GM21529 (cell line): ENCODE measurements around the gene SARDH.
"Not testable (repeated sequence)": the region's sequence is repeated elsewhere in the genome, so short reads cannot be mapped to it uniquely, and the experiment has no call there.

Experiments
- ATAC-seq: cut with Tn5 transposase; IDR thresholded peaks from one replicate; pipeline ENCODE4 v1.9.1; 2021; ENCODE audit not compliant: unreplicated experiment

Gene SARDH

DNA sequence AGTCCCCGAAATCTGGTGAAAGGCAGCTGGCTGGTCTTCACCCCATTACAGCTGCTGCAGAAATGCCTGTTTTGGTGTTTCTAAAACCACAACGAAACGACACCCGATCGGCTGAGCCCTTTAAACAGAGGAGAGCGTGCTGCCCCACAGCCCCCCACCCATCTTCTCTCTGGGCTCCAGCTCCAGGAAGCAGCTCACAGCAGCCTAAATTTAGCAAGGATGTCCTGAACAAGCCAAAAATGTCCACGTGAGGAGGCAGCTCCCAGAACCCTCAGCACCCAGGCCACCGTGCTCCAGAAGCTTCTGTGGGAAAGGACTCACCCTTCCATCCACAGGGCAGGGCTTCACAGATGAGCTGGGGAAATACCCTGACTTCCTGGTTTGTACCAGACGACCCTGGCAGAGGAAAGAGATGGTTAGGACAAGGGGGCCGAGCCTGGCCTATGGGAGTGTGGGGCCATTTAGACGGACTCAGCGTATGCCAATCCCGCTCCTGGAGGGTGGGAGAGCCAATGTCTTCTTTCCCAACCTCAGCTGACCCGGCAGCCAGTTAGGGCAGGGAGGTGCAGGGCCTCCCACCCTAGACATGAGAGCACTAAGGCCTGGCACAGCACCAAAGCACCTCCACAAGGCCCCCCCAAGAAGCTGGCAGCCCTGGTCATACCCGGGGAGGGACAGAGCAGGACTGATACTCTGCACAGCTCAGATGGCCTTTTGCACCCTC, 39.1 kb upstream of the SARDH start:
- no peak for ATAC-seq

DNA sequence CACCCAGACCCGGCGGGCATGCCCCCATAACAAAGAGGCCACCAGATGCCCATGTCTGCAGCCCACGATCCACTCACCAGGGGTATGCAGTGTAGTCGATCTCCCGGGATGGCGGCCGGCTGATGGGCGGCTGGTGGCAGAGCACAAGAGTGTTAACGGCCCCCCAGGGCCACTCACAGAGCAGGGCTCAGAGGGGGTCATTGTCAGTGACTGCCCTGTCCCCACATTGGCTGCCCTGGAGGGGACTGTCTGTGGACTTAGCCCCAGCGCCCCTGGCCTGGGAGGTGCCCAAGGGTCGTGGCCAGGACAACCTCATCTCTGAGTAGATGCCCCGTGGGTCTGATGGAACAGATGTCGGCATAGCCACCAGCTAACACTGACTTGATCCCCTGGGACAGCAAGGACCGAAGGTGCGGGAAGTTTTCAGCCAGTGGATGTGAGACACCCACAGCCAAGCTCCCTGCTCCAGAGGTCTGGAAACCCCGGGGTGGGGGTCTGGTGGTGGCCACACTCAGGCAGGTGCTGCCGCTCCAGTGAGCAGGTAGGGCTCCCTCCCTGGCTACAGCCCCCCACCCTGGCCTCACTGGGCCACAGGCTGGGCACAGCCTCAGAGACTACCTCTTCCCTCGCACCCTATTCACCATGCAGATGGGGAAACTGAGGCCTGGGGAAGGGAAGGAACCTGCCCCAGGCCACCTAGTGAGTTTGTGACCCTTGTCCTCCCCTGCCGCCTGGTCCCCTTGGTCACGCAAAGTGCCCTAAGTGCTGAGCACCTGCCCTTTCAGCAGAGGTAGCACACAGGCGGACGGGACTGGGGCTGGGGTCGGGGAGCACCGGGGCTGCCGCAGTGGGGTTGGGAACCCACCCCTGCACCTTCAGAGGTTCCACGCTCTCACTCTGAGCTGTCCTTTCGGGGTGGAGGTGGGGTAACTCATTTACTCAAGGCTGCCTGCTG, 38.1 kb upstream of the SARDH start:
- no peak for ATAC-seq

DNA sequence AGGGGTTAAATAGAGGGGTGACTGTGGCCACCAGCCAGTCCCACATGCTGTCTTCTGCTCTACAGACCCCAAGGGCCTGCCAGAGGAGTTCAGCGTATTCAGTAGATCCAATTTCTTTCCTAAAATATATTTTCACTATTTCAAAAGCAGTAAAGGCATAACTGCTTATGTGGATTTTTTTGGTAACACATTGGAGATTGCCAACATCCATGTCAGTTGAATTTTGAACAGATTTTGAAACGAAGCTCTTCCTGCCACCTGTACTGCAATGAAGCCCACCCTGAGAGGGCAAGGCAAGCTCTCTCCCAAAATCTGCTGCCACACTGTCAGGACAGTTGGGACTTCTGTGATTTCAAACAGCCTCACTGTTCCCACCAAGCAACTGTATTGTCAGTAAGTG, 37.1 kb upstream of the SARDH start:
- ATAC-seq: no peak

DNA sequence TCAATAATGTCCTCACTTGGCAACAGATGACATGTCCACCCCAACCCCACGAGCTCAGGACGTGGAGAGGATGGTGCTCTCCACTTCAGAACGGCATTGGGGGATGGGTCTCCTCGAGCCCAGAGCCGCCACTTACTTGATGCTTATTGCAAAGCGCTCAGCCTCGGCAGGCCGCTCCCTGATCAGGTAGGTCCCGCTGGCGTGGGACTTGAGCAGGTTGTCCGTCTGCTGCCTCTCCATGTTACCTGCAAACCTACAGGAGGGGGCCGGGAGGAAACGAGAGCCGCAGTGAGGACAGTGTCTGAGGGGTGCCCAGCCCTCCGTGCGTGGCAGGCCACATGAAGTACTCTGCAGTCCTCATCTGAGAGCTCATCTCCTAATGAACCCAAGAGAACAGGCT, 36.6 kb upstream of the SARDH start:
- no peak for ATAC-seq

DNA sequence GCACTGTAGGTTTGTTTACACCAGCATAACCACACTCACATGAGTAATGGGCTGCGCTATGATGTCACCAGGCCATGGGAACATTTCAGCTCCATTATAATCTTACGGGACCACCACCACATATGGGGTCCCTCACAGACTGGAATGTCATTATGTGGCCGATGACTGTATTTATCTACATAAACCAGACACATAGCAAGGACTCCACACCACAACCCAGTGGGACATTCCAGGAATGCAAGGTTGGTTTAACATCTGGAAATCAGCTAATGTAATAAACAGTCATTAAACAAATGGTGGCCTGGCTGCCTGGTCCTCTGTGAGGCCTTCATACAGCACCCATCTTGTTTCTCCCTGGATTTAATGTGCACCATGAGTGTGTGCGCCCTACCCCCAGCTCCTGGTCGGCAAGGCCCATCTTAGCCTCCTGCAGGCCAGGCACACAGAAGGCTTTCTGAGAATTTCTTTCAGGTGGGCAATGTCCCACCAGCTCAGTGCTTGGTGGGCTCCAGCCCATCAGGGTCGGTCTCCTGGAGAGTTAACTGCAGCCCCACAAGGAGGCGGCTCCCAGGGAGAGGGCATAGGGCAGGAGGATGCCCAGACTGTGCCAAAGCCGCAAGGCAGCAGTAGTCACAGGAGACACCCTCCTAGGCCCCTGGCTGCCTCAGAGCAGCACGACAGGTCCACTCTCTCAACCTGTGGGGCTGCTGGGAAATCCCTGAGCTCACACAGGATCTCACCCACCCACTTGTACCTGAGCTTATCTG, 35.9 kb upstream of the SARDH start:
- ATAC-seq: no peak

DNA sequence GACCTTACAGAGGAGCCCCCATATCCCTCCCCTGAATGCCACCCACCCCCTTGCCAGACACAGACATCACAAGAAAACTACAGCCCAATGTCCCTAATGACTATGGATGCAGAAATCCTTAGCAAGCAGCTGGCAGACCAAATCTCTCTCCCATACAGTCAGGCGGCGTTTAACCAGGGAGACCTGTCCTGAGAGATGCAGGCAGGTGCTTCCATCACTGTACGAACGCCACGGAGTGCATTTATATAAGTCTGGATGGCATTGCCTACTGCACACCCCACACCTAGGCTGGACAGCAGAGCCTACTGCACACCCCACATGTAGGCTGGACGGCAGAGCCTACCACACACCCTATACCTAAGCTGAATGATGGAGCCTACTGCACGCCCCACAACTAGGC, 34.4 kb upstream of the SARDH start:
- ATAC-seq: no peak

DNA sequence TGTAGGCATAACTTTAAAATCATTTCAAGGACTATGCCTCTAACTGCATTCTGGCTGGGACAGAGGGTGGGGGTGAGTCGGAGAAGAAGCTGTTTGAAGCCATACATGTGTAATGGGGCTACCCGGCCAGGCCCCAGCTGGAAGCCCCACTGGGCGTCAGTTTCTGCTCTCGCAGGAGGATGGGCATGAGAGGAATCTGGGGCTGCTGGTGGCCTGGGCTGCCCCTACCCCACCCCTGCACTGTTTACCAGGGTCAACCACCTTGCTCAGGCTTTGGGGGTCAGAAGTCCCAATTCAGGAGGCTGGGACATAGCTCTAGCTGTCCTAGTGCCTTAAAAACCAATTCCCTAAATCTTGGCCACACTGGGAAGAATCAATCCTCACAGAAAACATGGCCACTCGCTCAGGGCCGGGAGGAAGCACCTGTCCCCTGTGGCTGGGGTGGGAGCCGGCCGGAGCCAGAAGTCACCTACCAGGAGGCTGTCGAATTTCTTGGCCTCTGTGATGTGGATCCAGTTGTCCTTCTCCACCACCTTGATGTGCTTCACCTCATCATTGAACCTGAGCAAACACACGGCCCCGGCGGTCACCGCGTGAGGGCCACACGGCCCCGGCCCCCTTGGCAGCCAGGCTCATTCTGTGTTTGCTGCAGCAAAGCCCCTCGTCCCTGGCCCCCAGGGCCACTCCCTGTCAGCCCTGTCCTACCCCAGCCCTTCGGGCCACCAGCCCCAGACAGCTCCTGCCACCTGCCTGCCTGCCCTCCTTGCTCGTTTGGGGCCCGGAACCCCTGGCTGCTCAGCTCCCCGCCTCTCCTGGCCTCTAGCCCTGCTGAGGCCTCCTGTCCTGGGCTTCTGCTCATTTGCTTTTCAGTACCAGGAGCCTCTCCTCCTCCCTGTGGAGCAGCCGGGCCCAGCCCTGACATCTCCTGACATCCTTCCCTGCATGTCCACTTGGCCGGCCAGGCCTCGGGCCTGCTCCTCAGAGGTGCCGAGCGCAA, 33.6 kb upstream of the SARDH start:
- no peak for ATAC-seq

DNA sequence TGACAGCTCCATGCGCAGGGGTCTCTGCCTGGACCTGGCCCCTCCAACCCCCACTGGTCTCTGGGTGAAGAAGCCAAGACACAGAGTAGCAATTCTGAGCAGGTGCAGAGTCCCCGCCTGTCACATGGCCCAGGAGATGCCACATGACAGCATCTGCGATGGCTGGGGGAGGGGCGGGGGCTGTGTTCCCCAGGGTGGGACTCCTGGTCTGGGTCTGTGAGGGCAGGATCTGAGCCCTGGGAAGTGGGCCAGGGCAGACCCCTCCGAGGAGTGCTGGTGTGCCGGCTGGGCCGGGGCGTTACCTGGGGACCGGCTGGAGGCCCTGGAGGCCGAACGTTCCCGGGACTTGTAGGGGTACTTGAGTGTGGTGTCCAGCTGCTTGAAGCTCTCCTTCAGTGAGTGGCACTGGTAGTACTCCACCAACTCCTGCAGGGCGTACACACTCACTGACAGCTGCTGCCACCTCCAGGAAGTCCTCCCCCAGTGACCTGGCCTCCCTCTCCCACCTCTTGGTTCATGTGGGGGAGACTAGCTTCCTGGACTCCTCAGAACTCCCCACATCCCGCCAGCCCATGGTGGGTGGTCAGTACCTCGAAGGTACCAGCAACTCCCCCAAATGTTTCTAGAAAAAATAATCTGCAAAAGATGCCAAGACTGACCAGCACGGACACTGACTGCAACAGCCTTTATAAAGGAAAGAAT, 32.1 kb upstream of the SARDH start:
- ATAC-seq: no peak

DNA sequence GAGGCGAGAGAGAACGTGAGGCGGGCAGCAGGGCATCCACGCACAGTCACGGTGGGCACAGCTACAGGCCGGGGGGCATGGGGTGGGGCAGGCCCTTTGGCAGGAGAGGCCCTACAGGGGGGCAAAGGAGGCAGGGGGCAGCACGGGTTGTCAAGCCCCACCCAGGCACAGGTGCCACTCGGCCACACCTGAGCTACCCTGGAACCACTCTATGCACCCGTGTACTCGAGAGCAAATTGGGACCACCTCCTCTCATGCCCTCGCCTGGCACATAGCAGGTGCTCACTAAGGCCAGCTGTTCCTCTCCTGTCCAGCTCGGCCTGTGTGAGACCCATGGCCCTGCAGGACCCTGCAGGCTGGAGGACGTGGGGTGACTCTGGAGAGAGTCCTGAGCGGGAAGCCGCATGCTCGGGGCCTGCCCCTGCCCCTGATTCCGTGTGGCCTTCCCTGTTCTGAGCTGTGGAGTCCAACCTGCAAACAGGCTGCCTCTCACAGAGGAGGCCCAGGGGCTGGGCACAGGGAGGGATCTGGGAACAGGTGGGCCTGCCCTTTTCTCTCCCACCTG, 31.4 kb upstream of the SARDH start:
- ATAC-seq: no peak

DNA sequence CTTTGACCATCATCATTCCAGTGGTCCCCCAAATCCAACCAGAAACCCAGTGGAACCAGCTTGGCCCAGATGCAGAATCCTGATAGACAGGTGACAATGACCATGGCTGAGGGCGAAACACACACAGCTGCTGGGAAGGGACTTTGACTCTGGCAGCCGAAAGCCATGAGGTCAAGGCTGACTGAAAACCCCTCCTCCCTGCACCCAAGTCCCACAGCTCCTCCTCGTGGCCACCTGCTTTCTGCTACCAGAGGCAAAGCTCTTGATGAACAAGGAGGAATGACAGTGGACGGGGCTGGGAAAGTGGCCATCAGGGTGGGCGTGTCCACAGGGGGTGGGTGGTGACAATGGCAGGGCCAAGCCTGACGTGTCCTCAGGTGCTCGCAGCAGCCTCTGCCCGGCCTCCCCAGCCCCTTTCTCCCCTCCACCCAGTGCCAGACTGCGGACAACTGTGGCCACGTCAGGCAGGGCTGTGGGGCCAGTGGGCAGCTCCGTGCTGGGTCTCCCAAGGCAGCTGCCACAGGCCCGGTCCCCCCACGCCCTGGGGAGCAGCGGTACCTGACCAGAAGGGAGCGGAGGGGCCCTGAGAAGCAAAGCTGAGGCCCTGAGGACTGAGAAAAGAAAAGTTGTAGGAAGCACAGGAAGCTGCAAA, 30.8 kb upstream of the SARDH start:
- ATAC-seq: no peak

DNA sequence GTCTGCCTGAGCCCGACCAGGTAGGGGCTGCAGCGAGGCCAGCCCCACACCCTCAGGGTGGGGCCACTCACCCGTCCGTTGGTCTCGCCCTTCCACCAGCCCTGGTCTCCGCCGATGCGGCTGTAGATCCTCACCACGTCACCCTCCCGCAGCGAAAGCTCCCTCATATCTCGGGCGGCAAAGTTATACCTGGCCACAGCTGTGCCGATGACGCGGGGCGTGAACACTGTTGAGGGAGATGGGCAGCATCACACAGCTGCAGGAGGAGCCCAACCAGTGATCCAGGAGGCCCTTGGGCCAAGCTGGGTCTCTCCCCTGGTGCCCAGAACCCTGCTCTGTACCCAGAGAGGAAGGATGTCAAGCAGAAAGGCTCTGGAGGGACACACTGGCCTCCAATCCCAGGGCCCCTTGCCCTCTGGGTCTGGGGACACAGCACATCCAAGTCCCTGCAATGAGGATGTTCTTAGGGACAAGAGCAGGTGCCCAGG, 30.3 kb upstream of the SARDH start:
- no peak for ATAC-seq

DNA sequence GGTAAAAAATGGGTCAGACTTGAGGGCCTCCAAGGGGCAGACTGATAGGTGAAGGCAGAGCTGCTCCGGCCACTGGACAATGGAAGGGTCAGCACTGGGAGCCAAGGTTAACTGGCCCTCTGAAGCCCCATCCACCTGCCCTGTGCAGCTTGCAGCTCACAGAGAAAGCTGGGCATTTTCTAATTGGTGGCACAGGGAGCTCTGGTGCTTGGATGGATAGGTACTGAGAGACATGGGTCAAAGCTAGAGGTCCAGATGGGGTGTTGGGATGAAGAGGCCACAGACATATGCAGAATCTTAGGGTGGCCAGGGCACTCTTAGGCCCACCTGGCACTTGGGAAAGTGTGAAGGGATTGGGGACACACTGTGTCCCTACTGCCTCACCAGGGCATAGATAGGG, 29.5 kb upstream of the SARDH start:
- no peak for ATAC-seq

DNA sequence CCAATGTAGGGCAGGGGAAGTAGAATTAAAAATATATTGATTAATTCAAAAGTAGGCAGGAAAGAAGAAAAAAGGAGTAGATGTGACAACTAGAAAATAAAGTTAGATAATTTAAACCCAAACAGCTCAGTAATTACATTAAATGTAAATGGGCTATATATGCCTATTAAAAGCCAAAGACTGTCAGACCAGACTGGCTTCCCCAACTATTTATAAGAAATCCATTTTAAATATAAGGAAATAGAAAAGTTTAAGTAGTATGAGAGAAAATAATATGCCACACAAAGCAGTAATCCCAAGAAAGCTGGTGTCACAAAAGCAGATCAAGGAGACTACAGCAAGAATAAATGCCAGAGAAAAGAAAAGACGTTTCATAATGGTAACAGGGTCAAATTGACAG, 28.9 kb upstream of the SARDH start:
- ATAC-seq: no peak

DNA sequence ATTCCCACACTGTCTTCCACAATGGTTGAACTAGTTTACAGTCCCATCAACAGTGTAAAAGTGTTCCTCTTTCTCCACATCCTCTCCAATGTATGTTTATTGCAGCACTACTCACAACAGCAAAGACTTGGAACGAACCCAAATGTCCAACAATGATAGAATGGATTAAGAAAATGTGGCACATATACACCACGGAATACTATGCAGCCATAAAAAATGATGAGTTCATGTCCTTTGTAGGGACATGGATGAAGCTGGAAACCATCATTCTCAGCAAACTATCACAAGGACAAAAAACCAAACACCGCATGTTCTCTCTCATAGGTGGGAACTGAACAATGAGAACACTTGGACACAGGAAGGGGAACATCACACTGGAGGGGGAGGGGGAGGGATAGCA, 28.1 kb upstream of the SARDH start:
- not testable (repeated sequence) for ATAC-seq

DNA sequence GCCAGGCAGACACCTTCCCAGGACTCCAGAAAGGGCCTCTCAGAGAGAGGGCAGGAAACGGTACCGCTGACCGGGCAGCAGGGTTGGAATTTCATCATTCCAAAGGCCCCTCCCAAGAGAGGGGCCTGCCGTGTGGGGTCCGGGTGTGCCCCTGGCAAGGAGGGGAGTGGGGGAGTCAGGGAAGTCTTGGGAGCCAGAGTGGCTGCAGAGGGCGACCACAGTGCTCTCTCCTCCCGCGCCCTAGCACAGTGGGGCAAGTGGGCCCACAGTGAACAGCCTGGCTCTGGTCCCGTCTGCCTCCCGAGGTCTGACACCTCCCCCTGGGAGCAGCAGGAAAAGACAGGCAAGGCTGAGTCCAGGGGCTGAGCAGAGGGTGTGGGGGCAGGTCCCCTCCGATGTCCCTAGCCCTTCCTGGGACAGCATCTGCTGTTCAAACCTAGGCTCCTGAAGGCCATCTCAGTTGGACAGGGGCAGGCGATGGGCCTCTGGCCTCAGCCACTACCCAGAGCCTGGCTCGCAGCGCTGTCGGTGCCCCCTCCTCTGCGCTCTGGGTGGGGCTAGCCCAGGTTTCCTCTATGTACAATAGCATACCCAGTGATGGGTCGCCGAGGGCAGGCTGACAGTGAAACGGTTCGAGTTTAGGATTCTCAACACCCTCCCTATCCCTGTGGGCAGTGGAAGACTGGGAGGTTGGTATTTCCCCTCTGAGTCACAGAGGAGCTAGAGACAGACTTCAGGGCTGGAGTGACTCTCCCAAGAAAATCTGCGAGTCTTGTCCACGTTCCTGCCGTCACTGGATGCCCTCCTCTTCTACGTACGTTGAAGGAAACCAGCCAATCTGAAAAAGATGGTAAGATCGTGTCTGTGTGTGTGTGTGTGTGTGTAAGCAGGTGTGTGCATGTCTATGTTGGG, 25.4 kb upstream of the SARDH start:
- ATAC-seq: no peak

DNA sequence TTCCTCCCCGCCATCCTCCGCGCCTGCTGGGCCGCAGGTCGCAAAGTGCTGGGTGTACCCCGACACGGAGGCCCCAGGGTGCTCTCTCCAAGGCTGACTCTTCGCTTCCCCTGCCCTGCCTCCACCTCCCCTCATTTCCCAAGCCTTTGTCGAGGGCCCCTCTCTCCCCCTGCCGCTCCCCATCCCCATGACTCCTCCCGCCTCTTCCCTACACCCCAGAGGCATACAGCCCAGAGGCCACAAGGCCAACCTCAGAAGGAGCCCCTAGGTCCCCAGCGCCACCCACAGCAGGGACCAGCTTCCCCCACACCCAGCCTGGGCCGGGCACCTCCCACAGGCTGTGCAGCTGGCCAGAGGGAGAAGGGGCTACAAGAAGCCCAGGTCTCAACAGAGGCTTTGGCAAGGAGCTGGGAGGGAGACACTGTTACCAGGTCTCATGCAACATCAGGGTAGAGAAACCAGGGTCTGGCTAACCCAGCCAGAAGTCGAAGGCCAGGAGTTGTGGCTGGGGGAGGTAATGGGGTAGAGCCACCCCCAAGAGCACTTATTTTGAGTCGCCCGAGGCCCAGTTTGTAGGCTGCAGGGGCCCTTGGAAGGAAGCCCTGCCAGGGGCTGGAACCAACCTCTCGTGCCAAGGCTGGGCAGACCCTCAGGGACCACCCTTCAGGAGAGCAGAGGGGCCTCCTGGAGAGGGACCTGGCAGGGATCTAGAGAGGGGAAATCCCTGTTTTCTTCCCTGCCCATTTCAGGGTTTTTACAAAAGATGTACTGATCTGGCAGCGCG, 24.5 kb upstream of the SARDH start:
- no peak for ATAC-seq
